AG04450 (cell line): Measurements from ENCODE around the gene ZBTB1. TPM values are rescaled to one million over a fixed set of nuclear protein-coding genes. Genes with fewer than 3 reads are reported as not detected.
"Not testable (repeated sequence)": the region's sequence is repeated elsewhere in the genome, so short reads cannot be mapped to it uniquely, and the experiment has no call there.

ENCODE experiments used
- CTCF ChIA-PET: fragments of 300-600, 350-600 bp; formaldehyde crosslinking; extraction: SDS; loops from one replicate; lab custom pipeline; 2022; ENCODE audit warnings: antibody characterized with exemption, inconsistent platforms; lab: Charles Lee
- POLR2A ChIA-PET: fragments of 350-600 bp; formaldehyde crosslinking; extraction: SDS; loops from one replicate; lab custom pipeline; 2021; ENCODE audit warnings: antibody characterized with exemption, inconsistent platforms; lab: Yijun Ruan, JAX
- DNase-seq: peaks from one replicate; pipeline ENCODE4 v3.0.0-alpha.2; 2011; ENCODE audit warnings: low read depth, low spot score
- H3K27ac ChIP-seq: one replicate; pipeline ENCODE4 v1.5.1; 2012; ENCODE audit warnings: low read depth, low read length, control low read depth
- H3K27me3 ChIP-seq: one replicate; pipeline ENCODE4 v1.6.0; 2012; ENCODE audit warnings: low read length; ENCODE audit not compliant: control insufficient read depth, insufficient read depth
- H3K4me3 ChIP-seq: 2 replicates; pipeline ENCODE4 v1.5.1; 2011; ENCODE audit warnings: mild to moderate bottlenecking, low read depth, low read length, control low read depth
- H3K9me3 ChIP-seq: 2 replicates; pipeline ENCODE4 v1.5.1; 2012; ENCODE audit warnings: low read length; ENCODE audit not compliant: control insufficient read depth, insufficient read depth
- polyA plus RNA-seq: library from polyadenylated mRNA; depleted of rRNA; stranded (reverse); fragments of >200 nt; gene quantifications from 2 replicates; pipeline ENCODE4 v1.2.3, GENCODE V29; 2011
- TF ChIP-seq, protein P1 (sequence below): IDR thresholded peaks from 2 replicates; pipeline ENCODE4 v1.5.1; 2011; ENCODE audit warnings: low read depth, low read length, control low read depth, inconsistent platforms

The ZBTB1 gene
- polyA plus RNA-seq, 1 experiment, result 42.1 TPM

DNA sequence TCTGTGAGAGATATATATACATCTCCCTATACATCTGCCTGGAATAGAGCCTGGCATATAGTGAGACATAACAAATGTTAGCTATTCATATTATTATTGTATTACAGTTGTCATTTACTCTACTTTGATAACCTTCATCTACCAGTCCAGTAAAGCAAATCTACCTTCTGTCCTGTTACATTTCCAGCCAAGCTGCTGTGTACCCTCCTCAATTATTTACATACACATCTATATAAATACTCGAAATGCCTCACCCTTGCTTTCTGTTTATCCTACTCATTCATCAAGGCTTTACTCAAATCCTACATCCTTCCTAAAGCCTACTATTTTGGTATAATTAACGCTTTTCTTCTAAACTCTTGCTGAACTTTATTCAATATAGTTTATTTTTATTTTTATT is 8.7 kb downstream of the ZBTB1 start:
- Histone ChIP-seq H3K4me3 (no peak overlapping the region), H3K9me3 (no peaks in the 10 kb centered on the region), H3K27ac (no peak overlapping the region), H3K27me3 (no peaks in the 10 kb centered on the region)
- ChIA-PET POLR2A (no interaction called here), CTCF (interaction anchor here (5.0 kb wide), 1 partner anchor 11 kb away, joined by 60 read pairs; no protein-coding TSS in a partner anchor)
- no peak for DNase-seq
- TF ChIP-seq, protein P1, sequence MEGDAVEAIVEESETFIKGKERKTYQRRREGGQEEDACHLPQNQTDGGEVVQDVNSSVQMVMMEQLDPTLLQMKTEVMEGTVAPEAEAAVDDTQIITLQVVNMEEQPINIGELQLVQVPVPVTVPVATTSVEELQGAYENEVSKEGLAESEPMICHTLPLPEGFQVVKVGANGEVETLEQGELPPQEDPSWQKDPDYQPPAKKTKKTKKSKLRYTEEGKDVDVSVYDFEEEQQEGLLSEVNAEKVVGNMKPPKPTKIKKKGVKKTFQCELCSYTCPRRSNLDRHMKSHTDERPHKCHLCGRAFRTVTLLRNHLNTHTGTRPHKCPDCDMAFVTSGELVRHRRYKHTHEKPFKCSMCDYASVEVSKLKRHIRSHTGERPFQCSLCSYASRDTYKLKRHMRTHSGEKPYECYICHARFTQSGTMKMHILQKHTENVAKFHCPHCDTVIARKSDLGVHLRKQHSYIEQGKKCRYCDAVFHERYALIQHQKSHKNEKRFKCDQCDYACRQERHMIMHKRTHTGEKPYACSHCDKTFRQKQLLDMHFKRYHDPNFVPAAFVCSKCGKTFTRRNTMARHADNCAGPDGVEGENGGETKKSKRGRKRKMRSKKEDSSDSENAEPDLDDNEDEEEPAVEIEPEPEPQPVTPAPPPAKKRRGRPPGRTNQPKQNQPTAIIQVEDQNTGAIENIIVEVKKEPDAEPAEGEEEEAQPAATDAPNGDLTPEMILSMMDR, result no peak

GRCh38 chr14:64515053-64515452 is 10.5 kb downstream of the ZBTB1 start:
- TF ChIP-seq, protein P1, result no peak
- H3K27me3 ChIP-seq, result no peaks in the 10 kb centered on the region
- ChIA-PET POLR2A (interaction anchor here (0.5 kb wide), 1 partner anchor 23 kb away, joined by 5 read pairs; no protein-coding TSS in a partner anchor), CTCF (interaction anchor here (0.7 to 2.5 kb wide), 6 partner anchors 9 to 469 kb away, joined by 3 to 12 read pairs (median 4); no protein-coding TSS in a partner anchor)
- H3K4me3 ChIP-seq, result no peak overlapping the region
- H3K9me3 ChIP-seq, result no peaks in the 10 kb centered on the region
- H3K27ac ChIP-seq, result no peak overlapping the region
- no peak for DNase-seq

DNA sequence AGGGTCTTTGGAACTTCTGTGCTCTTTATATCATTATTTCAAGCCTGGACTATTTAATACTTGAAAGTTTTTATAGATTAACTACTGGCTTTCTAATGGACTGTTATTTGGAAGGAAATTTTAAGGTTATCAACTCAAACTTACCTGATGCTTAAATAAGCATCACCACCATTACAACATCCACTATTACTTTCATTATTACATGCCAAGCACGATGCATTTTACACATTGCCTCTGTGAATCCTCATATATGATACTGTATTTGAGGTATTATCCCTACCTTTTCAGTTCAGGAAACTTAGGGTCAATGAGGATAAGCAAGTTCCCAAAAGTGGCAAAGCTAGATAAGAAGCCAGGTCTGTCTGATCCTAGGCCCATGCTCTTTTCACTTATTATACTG is 12.4 kb downstream of the ZBTB1 start:
- Histone ChIP-seq H3K27me3 (no peaks in the 10 kb centered on the region), H3K4me3 (no peak overlapping the region), H3K9me3 (no peaks in the 10 kb centered on the region), H3K27ac (no peak overlapping the region)
- DNase-seq, result no peak
- TF ChIP-seq, protein P1, result no peak
- CTCF ChIA-PET, result interaction anchor here (2.5 kb wide), 1 partner anchor 120 kb away, joined by 12 read pairs; no protein-coding TSS in a partner anchor
- POLR2A ChIA-PET, result no interaction called here

GRCh38 chr14:64517667-64518066 is 13.1 kb downstream of the ZBTB1 start:
- DNase-seq, H3K4me3 ChIP-seq, H3K27ac ChIP-seq, CTCF ChIA-PET, H3K27me3 ChIP-seq, H3K9me3 ChIP-seq: not testable (repeated sequence)
- POLR2A ChIA-PET, result interaction anchor here (1.2 kb wide), 1 partner anchor 22 kb away, joined by 3 read pairs; the partner anchor contains the start of gene HSPA2

DNA sequence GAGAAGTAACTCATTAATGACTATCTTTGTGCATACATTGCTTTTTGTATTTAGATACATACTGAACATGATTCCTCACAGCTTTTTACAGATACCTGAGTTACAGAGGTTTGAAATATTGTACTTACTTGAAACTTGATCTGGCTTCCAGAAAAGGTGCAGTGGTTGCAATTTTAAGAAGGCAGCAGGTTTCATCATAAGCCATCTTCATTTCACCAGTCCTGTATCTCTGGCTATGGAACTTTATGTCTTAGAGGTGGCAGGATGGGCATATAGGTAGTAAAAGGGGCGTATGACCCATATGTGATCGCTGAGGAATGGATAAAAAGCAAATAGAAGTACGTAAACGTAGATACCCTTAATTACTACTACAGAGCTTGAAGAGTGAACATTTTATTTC is 13.7 kb downstream of the ZBTB1 start:
- Histone ChIP-seq H3K9me3 (no peaks in the 10 kb centered on the region), H3K27me3 (no peaks in the 10 kb centered on the region), H3K4me3 (no peak overlapping the region), H3K27ac (no peak overlapping the region)
- TF ChIP-seq, protein P1, result no peak
- ChIA-PET POLR2A (interaction anchor here (1.0 to 1.2 kb wide), 2 partner anchors 14 to 22 kb away, joined by 3 read pairs; partner anchors contain the start of genes HSPA2, ZBTB1 and ZBTB25), CTCF (interaction anchor here (0.6 to 1.1 kb wide), 2 partner anchors 8 to 118 kb away, joined by 3 read pairs; no protein-coding TSS in a partner anchor)
- no peak for DNase-seq
